Right lobe of liver (tissue), 4 donors: Measurements from ENCODE around the gene GPATCH1.

Source experiments
- CTCF ChIP-seq, 4 donors: fragments of 200-600 bp in 3 of 4; fragments of 450-650 bp in 1 of 4; IDR thresholded peaks; one replicate each; pipeline versions ENCODE4 v1.5.1 to v1.8.0; 2016 to 2022; ENCODE audit warnings: antibody characterized with exemption in 4 of 4, mild to moderate bottlenecking in 2 of 4
- POLR2A ChIP-seq: fragments of 450-650 bp; IDR thresholded peaks from one replicate; pipeline ENCODE4 v1.6.1; 2017; ENCODE audit warnings: antibody characterized with exemption, mild to moderate bottlenecking
- donor health status: DM: no; HTN: no; CAD: no.
- donor health status: DM: no; HTN: no; CAD: no.
- donor health status: DM: no; HTN: yes; CAD: no.

DNA sequence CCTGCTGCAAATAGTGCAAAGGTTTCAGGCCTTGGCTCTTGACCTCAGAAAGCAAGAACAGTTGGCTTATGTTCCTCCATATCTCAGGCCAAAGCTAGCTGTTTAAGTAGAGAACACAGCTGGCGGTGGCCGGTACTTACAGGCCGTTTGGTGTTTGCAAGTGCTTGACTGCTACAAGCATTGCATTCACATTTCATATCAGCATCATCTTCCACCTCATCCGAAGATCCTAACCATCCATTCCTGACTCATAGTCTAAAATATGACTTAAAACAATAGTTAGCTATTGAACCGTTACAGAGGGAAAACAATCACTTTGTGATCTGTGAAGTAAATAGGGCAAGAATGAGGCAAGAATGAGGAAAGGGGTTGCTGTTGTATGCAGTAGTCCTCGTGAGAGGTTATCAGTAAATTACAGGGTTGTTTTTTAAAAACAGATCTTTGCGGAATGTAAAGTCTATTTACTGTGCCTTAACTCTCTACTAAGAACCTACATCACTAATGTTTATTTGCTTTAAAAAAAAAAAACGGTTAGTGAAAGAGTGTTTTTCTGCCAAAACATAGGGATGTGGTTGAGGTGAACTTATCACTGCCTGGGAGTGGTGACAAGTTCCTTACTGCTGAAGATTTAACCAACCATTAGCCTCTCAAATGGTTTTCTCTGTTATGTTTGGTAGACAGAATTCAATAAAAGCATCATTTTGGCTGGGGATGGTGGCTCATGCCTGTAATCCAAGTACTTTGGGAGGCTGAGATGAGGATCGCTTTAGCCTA is 29.3 kb downstream of the GPATCH1 start:
- TF ChIP-seq CTCF (IDR thresholded peaks at IDR 0.05): no peak
- TF ChIP-seq POLR2A: no peak
